BLaER1 (cell line): ENCODE measurements around the gene XPO1.
"Not testable (repeated sequence)": the region's sequence is repeated elsewhere in the genome, so short reads cannot be mapped to it uniquely, and the experiment has no call there.

Source experiments
- H3K27ac ChIP-seq: shearing (Covaris generic); formaldehyde crosslinking; 2 replicates; pipeline ENCODE4 v1.8.1; 2022
- H3K27me3 ChIP-seq: shearing (Covaris generic); formaldehyde crosslinking; 2 replicates; pipeline ENCODE4 v1.8.1; 2022
- H3K36me3 ChIP-seq: shearing (Covaris generic); formaldehyde crosslinking; 2 replicates; pipeline ENCODE4 v1.8.1; 2022
- H3K4me1 ChIP-seq: shearing (Covaris generic); formaldehyde crosslinking; 2 replicates; pipeline ENCODE4 v1.8.1; 2022
- H3K4me2 ChIP-seq: shearing (Covaris generic); formaldehyde crosslinking; 2 replicates; pipeline ENCODE4 v1.8.1; 2022
- H3K4me3 ChIP-seq: shearing (Covaris generic); formaldehyde crosslinking; 2 replicates; pipeline ENCODE4 v1.8.1; 2022
- H3K9ac ChIP-seq: shearing (Covaris generic); formaldehyde crosslinking; 2 replicates; pipeline ENCODE4 v1.8.1; 2022
- H3K9me3 ChIP-seq: shearing (Covaris generic); formaldehyde crosslinking; 2 replicates; pipeline ENCODE4 v1.8.1; 2022
- H4K20me1 ChIP-seq: shearing (Covaris generic); formaldehyde crosslinking; 2 replicates; pipeline ENCODE4 v1.8.1; 2022
- Cebpa-rat ChIP-seq: shearing (Covaris generic); IDR thresholded peaks from 2 replicates; pipeline ENCODE4 v1.8.1; 2022

XPO1 gene

GRCh38 chr2:61493523-61493942, 44.6 kb downstream of the XPO1 start:
- H3K9ac ChIP-seq = peak overlapping the region; percentile 52; the same call in 1 of the 2 replicates
- H3K4me2 ChIP-seq = peak overlapping the region; percentile 79
- H3K4me3 ChIP-seq = peak overlapping the region; percentile 58
- H3K9me3 ChIP-seq = no peaks in the 10 kb centered on the region
- no peak for TF ChIP-seq Cebpa-rat
- no peaks in the 10 kb centered on the region for H4K20me1 ChIP-seq
- peaks cover 86% of the 10 kb centered on the region for H3K36me3 ChIP-seq
- peaks cover 96% of the 10 kb centered on the region for H3K4me1 ChIP-seq
- no peaks in the 10 kb centered on the region for H3K27me3 ChIP-seq
- peak overlapping the region; percentile 88 for H3K27ac ChIP-seq

GRCh38 chr2:61492476-61492875, 45.7 kb downstream of the XPO1 start:
- Histone ChIP-seq H3K27ac (peak overlapping the region; percentile 88), H3K4me3 (peak overlapping the region; percentile 58), H3K36me3 (peaks cover 87% of the 10 kb centered on the region), H3K9ac (peak overlapping the region; percentile 52; the same call in 1 of the 2 replicates), H3K27me3 (no peaks in the 10 kb centered on the region), H3K9me3 (no peaks in the 10 kb centered on the region), H3K4me2 (peak overlapping the region; percentile 79), H4K20me1 (no peaks in the 10 kb centered on the region), H3K4me1 (peaks cover 96% of the 10 kb centered on the region)
- no peak for TF ChIP-seq Cebpa-rat

- no peaks in the 10 kb centered on the region for H3K9me3 ChIP-seq
- TF ChIP-seq Cebpa-rat = no peak
- H4K20me1 ChIP-seq = 0 out of 2 replicates have a peak, but pooled peaks cover under 1% of the 10 kb centered on the region
- no peaks in the 10 kb centered on the region for H3K27me3 ChIP-seq
- H3K4me1 ChIP-seq = peaks cover 39% of the 10 kb centered on the region
- no peak overlapping the region for H3K4me3 ChIP-seq
- no peak overlapping the region for H3K4me2 ChIP-seq
- no peak overlapping the region for H3K9ac ChIP-seq
- H3K27ac ChIP-seq = 0 out of 2 replicates have a peak overlapping the region, but pooled peaks have one; percentile 33
- peaks cover 100% of the 10 kb centered on the region for H3K36me3 ChIP-seq
Observed at GRCh38 chr2:61485281-61485680, 52.9 kb downstream of the XPO1 start.

GRCh38 chr2:61478086-61478485, 60.1 kb downstream of the XPO1 start:
- Histone ChIP-seq H3K9me3 (no peaks in the 10 kb centered on the region), H3K4me1 (peaks cover 5% of the 10 kb centered on the region; the same call in 1 of the 2 replicates), H3K27ac (no peak overlapping the region), H4K20me1 (peaks cover 14% of the 10 kb centered on the region; the same call in 1 of the 2 replicates), H3K4me2 (no peak overlapping the region), H3K4me3 (no peak overlapping the region), H3K9ac (no peak overlapping the region), H3K27me3 (no peaks in the 10 kb centered on the region), H3K36me3 (peaks cover 80% of the 10 kb centered on the region)
- no peak for TF ChIP-seq Cebpa-rat

DNA sequence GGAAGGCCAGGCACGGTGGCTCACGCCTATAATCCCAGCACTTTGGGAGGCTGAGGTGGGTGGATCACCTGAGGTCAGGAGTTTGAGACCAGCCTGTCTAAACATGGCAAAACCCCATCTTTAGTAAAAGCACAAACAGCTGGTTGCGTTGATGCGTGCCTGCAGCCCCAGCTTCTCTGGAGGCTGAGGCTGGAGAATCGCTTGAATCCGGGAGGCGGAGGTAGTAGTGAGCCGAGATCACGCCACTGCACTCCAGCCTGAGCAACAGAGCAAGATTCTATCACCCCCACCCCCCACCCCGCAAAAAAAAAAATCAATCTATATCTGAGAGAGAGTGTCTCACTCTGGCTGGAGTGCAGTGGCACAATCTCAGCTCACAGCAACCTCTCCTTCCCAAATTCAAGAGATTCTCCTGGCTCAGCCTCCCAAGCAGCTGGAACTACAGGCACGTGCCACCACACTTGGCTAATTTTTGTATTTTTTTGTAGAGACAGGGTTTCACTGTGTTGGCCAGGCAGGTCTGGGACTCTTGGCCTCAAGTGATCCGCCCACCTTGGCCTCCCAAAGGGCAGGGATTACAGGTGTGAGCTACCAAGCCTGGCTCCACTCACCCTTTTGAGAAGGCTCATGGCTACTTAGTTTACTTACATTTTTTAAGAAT, 61.1 kb downstream of the XPO1 start:
- H3K4me3 ChIP-seq, H3K4me2 ChIP-seq, H3K9ac ChIP-seq, H3K9me3 ChIP-seq, H3K27me3 ChIP-seq, H3K27ac ChIP-seq: not testable (repeated sequence)
- peaks cover 15% of the 10 kb centered on the region for H3K4me1 ChIP-seq
- H4K20me1 ChIP-seq = peaks cover 14% of the 10 kb centered on the region; the same call in 1 of the 2 replicates
- H3K36me3 ChIP-seq = peaks cover 76% of the 10 kb centered on the region

DNA sequence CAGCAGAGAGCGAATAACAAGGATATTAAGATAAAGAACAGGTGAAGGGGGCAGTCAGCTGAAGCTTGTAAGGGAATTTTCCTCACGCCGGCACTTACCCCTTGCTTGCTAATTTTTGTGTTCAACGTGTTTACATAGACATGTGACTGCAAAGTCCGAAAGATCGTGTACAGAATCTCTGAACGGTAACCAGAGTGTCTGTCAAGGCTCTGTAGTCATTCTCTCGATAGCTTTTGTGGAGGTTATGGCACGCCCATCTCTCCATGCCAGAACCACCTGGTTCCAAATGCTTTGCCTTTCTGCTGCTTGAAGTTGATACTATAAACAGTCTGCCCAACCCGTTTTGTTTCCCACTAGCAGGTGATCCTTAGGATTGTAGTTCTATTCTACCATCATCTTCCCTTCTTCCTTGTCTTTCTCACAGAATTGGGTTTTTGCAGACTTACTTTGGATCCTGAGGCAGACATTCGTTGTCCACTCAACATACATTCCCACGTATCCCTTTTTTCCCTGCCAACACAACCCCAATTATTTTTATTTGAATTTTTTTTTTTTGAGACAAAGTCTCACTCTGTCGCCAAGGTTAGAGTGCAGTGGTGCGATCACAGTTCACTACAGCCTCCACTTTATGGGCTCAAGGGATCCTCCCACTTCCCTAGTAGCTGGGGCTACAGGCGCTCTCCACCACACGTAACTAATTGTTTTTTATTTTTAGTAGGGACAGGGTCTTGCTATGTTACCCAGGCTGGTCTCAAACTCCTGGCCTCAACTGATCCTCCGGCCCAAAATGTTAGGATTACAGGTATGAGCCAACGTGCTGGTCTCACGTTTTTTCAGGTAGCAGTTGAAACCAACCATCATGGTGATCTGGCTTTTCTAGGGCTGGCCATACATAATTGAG, 66.0 kb downstream of the XPO1 start:
- Histone ChIP-seq H3K36me3 (peaks cover 45% of the 10 kb centered on the region), H3K9ac (peak overlapping the region; percentile 99), H3K4me3 (peak overlapping the region; percentile 91), H3K27me3 (no peaks in the 10 kb centered on the region), H3K9me3 (no peaks in the 10 kb centered on the region), H3K4me2 (peak overlapping the region; percentile 81), H3K4me1 (peaks cover 34% of the 10 kb centered on the region), H4K20me1 (peaks cover 32% of the 10 kb centered on the region), H3K27ac (peak overlapping the region; percentile 100)
- no peak for TF ChIP-seq Cebpa-rat

GRCh38 chr2:61470965-61471904, 66.9 kb downstream of the XPO1 start, which contains the start of gene USP34:
Gene USP34, minus strand, starts transcription at chr2:61471087. Its CDS starts 395 bp downstream, at chr2:61470692.
- Histone ChIP-seq H3K9me3 (no peaks in the 10 kb centered on the region), H3K4me2 (peak within 1 kb of the TSS; percentile 94), H4K20me1 (peaks cover 41% of the 10 kb centered on the region), H3K27ac (peak within 1 kb of the TSS; percentile 100), H3K36me3 (peaks cover 44% of the 10 kb centered on the region), H3K9ac (peak within 1 kb of the TSS; percentile 99), H3K4me3 (peak within 1 kb of the TSS; percentile 98), H3K4me1 (peaks cover 41% of the 10 kb centered on the region), H3K27me3 (no peaks in the 10 kb centered on the region)
- TF ChIP-seq Cebpa-rat = no peak

DNA sequence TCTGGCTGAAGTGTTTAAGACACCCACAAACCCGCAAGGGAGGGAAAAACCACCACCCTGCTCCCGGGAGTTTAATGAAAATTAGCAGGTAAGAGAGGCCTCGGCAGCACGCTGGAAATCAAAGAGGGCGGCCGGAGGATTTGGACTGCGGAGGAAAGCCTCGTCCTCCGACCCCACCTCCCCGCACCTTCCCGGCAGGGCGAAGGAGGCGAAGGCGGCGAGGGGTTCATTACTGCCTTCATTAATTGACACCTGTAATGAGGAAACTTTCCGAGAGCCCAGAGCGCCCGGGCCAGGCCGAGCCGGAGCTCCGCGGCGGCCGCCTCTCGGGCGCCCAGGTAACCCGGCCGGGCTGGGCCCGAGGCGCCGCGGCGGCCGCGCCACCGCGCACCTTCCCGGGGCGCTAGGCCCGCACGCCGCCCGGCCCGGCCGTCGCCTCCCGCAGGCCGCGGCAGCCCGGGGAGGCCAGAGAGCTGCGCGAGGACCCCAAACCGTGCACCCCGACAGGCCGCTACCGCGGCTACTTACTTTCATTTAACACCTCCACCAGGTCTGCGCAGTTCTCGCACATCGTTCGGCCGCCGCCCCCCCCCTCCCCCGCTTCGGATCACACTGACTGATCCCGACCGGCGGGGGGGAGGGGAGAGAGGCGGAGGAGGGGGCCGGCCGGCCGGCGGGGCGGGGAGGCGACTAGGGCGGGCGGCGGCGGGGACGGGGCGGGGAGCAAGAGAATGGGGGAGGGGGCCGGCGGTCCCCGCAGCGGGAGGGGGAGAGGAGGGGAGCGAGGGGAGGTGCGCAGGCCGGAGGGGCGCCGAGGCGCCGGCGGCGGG, 67.8 kb downstream of the XPO1 start:
- Histone ChIP-seq H3K4me3 (peak overlapping the region; percentile 98), H4K20me1 (peaks cover 50% of the 10 kb centered on the region)

More for the DNA sequence above, 67.8 kb downstream of the XPO1 start:
- peaks cover 50% of the 10 kb centered on the region for H3K4me1 ChIP-seq
- H3K27ac ChIP-seq = peak overlapping the region; percentile 99
- peak overlapping the region; percentile 99 for H3K9ac ChIP-seq
- H3K36me3 ChIP-seq = peaks cover 43% of the 10 kb centered on the region
- H3K4me2 ChIP-seq = peak overlapping the region; percentile 94
- no peak for TF ChIP-seq Cebpa-rat
- no peaks in the 10 kb centered on the region for H3K9me3 ChIP-seq
- H3K27me3 ChIP-seq = no peaks in the 10 kb centered on the region
